ENCODE results near the gene MYCBP2.
"Not testable (repeated sequence)": the region's sequence is repeated elsewhere in the genome, so short reads cannot be mapped to it uniquely, and the experiment has no call there.

Gene MYCBP2

DNA sequence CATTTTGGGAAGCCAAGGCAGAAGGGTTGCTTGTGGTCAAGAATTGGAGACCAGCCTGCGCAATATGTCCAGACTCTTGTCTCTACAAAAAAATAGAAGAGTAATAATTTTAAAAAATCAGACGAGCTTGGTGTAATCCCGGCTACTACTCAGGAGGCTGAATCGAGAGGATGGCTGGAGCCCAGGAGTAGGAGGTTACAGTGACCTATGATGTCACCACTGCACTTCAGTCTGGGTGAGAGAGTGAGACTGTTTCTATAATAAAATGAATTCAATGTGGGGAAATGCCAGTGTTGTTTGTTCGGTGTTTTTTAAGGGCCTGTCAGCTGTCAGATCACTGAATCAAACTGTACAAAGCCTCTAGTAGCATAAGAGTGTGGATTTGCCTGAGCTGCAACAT is 298.7 kb downstream of the MYCBP2 start:
- no peak for DNase-seq (ENCODE audit: low read depth)

- DNase-seq (ENCODE audit: low read depth), result peak; percentile 71
Measured at GRCh38 chr13:77026861-77027621, 299.9 kb downstream of the MYCBP2 start, which contains the start of gene FBXL3. TSS of gene FBXL3 (minus strand) at chr13:77027159. CDS start at chr13:77021860, 5,299 bp downstream.

DNA sequence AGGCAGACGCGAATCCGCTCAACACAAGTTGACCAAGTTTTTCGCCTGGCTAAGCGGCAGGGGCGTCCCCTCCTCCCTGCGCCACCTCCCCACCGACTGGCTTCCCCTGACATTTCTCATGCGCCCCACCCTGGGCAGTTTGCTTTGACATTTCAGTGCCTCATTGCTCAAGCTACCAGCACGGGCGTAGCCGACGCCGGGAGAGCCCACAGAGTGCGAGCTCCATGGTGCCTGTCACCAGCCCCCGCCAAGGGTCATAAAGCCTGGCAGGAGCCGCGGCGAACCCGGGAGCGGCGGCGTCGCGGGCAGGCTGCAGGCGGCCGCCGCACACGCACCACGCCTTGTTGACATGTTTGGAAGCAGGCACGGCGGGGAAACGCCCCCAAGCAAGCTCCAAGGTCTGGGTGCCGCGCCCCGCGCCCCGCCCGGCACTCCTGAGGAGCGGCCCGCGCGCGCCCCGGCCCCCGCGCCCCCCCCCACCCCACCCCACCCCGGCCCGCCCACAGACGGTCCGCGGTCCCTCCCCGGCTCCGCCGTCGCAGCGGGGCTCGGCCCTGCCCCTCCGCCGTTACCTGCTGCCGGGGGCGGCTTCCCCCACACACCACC is 300.5 kb downstream of the MYCBP2 start:
- peak; percentile 62 for DNase-seq (ENCODE audit: low read depth)

GRCh38 chr13:77022341-77022740 is 304.6 kb downstream of the MYCBP2 start:
- DNase-seq (ENCODE audit: low read depth), result no peak

DNA sequence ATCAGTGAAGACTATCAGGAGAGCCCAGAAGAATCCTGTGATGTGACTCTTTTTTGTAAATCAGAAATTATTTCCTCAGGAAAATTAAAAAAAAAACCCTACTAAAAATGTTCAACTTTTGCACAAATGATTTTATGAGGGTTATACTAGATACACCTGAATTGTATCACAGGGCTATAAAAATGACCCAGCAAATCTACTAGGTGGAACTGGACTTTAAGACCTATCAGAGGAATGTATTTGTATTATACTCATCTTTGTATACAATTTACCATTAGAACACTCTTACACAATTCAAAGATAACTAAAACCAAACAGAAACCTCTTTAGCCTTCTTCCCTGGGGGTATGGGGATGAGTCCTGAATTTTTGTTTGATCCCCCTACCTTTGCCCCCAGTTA is 307.1 kb downstream of the MYCBP2 start:
- DNase-seq (ENCODE audit: low read depth), result no peak

DNA sequence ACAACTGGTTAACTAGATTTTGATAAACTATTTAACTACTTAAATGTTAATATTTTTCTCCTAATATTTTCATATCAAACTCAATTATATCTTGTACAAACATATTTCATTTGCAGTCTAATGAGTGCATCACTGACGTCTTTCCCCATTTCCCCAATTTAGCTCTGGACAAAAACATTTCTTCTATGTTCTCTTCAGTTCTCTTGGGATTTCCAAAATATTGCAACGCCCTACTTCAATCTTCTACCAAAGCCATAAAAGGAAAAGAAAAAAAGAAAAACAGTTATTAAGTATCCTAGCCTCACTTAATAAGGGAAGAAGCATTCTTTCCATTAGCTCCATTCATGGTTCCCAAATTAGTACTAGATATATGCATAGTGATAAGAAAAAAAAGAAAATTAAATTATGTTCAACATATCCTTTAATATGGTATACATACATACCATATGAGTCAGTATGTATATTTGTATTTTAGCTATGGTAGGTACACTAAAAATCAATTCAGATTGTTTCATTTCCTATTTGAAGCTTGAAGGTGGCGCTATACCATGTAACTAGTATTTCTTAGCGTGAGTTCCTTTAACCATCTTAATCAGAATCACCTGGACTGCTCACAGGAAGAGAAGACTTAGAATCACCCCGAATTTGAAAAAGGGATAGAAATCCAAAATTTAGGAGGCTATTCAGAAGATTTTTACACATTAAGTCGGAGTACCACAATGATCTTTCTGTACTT is 309.8 kb downstream of the MYCBP2 start:
- DNase-seq (ENCODE audit: low read depth), result no peak

DNA sequence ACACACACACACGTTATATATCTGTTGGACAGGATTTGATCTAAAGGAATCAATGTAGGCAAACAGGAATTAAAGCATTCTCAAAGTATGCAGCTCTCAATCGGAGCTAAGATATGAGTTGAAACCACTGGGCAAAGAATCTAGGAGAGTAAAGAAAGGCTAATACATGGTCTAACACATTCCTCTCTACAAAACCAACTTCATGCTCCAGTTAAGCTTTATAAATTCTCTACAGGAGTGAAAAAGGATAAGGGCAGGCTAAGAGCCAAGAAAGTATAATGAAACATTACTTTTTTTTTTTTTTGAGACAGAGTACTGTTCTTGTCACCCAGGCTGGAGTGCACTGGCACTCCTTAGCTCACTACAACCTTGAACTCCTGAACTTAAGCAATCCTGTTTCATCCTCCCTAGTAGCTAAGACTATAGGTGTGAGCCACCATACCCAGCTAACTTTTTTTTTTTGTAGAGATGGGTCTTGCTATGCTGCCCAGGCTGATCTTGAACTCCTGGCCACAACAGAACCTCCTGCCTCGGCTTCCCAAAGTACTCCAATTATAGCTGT is 310.6 kb downstream of the MYCBP2 start:
- DNase-seq (ENCODE audit: low read depth), result no peak

DNA sequence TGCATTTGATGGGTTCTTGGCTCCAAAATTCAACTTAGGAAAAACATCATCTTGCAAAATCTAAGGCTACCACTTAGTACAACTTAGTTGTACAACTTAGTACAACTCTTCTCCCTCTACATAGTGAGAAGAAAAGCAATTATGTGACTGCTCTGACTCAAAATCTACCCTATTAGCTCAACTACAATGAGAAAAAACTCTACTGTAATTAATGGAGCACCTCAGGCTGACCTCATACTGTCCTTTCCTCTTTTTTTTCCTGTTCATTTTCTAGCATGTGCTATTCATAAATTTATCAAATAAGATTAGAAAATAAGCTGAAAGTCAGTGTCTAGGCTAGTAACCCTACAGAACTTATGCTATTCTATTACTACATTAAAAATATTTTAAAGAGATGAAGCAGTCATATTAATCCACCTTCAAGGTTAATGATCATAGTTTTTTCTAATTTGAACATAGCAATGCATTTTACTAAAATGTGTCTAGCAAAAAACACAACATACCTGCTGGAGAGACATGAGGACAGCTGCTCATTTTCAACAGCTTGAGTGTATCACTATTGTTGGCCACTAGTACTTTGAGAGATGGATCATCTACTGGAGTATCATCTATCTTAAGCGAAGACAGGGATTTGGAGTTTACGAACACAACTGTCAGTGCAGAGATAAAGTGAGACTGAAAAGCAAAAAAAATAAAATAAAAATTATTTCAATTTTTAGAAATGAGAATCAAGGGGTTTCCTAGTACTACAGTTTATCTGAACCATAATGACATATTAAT is 311.8 kb downstream of the MYCBP2 start:
- DNase-seq (ENCODE audit: low read depth), result no peak

DNA sequence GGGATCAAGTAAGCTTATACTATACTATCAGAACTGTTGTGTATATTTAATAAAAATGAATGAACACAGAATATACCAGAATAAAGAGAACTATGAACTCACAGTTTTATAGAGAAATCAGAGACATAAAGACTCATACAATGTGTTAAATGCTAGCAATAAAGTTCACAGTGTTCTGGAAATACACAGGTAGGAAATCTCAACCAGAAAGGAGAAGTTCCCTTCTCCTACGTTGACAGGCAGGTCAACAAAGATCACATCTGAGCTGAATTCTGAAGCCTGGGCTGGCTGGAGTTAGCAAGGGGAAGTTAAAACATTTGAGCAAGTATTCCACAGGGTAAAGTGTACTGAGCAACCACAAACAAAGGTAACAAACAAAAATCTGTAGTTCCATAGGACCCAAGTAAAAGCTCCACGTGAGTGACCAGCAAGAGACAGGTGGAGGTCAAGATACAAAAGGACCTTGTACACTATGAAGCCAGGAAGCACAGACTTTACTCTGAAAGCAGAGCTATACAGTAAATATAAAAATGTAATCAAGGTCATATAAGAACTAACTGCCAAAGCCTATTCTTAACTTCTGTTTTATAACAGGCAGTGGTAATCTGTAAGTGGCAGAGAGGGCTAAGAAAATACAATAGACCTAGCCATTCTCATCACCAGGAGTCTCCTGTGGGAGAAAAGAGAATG is 312.9 kb downstream of the MYCBP2 start:
- no peak for DNase-seq (ENCODE audit: low read depth)

DNA sequence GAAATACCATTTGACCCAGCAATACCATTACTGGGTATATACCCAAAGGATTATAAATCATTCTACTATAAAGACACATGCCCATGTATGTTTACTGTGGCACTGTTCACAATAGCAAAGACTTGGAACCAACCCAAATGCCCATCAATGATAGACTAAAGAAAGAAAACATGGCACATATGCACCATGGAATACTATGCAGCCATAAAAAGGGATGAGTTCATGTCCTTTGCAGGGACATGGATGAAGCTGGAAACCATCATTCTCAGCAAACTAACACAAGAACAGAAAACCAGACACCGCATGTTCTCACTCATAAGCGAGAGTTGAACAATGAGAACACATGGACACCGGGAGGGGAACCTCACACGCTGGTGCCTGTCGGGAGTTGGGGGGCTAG is 317.2 kb downstream of the MYCBP2 start:
- DNase-seq (ENCODE audit: low read depth), result not testable (repeated sequence)

- no peak for DNase-seq (ENCODE audit: low read depth)
Measured at GRCh38 chr13:77009011-77009410, 317.9 kb downstream of the MYCBP2 start.

GRCh38 chr13:77008337-77008736 is 318.6 kb downstream of the MYCBP2 start:
- not testable (repeated sequence) for DNase-seq (ENCODE audit: low read depth)

- no peak for DNase-seq (ENCODE audit: low read depth)
Measured at GRCh38 chr13:77002590-77003190, 324.2 kb downstream of the MYCBP2 start.

- DNase-seq (ENCODE audit: low read depth), result no peak
Measured at GRCh38 chr13:77001963-77002587, 324.8 kb downstream of the MYCBP2 start.

DNA sequence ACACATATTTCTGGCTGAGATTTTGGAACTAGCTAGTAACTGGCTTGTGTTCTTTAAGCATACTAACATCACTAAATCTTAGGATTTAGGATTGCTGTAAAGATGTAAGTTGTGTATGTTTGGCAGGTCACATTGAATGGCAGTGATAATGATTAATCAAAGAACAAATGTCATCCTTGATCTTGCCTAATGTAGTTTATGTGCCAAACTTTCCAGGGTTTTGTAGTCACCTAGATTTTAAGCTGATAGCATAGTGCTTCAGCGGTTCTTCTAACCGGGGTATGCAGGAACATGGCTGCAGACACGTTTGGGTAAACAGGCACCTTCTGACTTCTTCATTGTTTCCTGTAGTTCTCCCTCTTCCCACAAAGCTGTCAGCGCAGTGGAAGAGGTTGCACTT is 325.4 kb downstream of the MYCBP2 start:
- no peak for DNase-seq (ENCODE audit: low read depth)

- no peak for DNase-seq (ENCODE audit: low read depth)
Measured at GRCh38 chr13:77000475-77000874, 326.4 kb downstream of the MYCBP2 start.

Measured in activated T-cell treated with anti-CD3 and anti-CD28 coated beads for 1 hour (primary cell).